Esophagus squamous epithelium (tissue), 5 donors: ENCODE measurements around the gene MN1. TPM values are rescaled to one million over a fixed set of nuclear protein-coding genes. Genes with fewer than 3 reads are reported as not detected.

Experiments
- DNase-seq: peaks from one replicate; lab custom pipeline; 2025; lab: John Stamatoyannopoulos, UW
- H3K27ac ChIP-seq, 4 donors: fragments of 200-600 bp; sonication (generic); one replicate each; pipeline ENCODE4 v1.5.1; 2016 to 2019; ENCODE audit warnings: mild to moderate bottlenecking in 1 of 4
- H3K27me3 ChIP-seq, 4 donors: fragments of 200-600 bp; sonication (generic); 1 replicate in 3 of 4; 2 replicates in 1 of 4; pipeline versions ENCODE4 v1.5.1 to v1.6.0; 2017 to 2021; ENCODE audit warnings: antibody characterized with exemption in 1 of 4
- H3K36me3 ChIP-seq, 3 donors: fragments of 200-600 bp; sonication (generic); one replicate each; pipeline ENCODE4 v1.5.1; 2016 to 2019
- H3K4me1 ChIP-seq, 3 donors: fragments of 200-600 bp; sonication (generic); one replicate each; pipeline ENCODE4 v1.5.1; 2017 to 2019
- H3K4me3 ChIP-seq, 4 donors: fragments of 200-600 bp; sonication (generic); 1 replicate in 3 of 4; 2 replicates in 1 of 4; pipeline ENCODE4 v1.5.1; 2016 to 2019; ENCODE audit warnings: mild to moderate bottlenecking in 2 of 4, moderate library complexity in 1 of 4
- H3K9me3 ChIP-seq, 3 donors: fragments of 200-600 bp; sonication (generic); one replicate each; pipeline ENCODE4 v1.5.1; 2016 to 2019
- CTCF ChIP-seq, 6 experiments: fragments of 450-650 bp in 4 of 6; fragments of 200-600 bp in 2 of 6; sonication (generic) in 2 of 6; IDR thresholded peaks; one replicate each; pipeline ENCODE4 v1.5.1; 2016 to 2019; ENCODE audit warnings: antibody characterized with exemption in 6 of 6, mild to moderate bottlenecking in 4 of 6, moderate library complexity in 4 of 6
- POLR2A ChIP-seq, 4 donors: fragments of 450-650 bp; IDR thresholded peaks; one replicate each; pipeline ENCODE4 v1.6.1; 2017; ENCODE audit warnings: antibody characterized with exemption in 4 of 4, mild to moderate bottlenecking in 4 of 4, moderate library complexity in 3 of 4
- WGBS, 2 donors: methylation state at CpG; one replicate each; pipeline ENCODE4 v1.1.5; 2018; 5-methylcytosine and 5-hydroxymethylcytosine counted together
- intact Hi-C: fragments of 100-400 bp; cut with DNase I; formaldehyde crosslinking; loops from one replicate; pipeline ENCODE4 v1.15.0; 2022
- total RNA-seq, 4 donors: library from RNA; depleted of rRNA; stranded (reverse); fragments of >200 nt; gene quantifications; one replicate each; pipeline ENCODE4 v1.1.0, GENCODE V29; 2016
- donor health status: DM: yes; HTN: yes; CAD: no.

The MN1 gene
- total RNA-seq, 4 donors from 2014 or later, result 2.0 to 6.9 (median 3.1) TPM

GRCh38 chr22:27713461-27713860 is 88.1 kb downstream of the MN1 start:
- Histone ChIP-seq H3K27me3 (peaks cover 0 to 4% (median 0%) of the 10 kb centered on the region in 4 donors), H3K4me3 (no peak overlapping the region)
- no peak for TF ChIP-seq CTCF (IDR thresholded peaks at IDR 0.05)
- no peak for TF ChIP-seq POLR2A (IDR thresholded peaks at IDR 0.05)

GRCh38 chr22:27711756-27712155 is 89.8 kb downstream of the MN1 start:
- no peaks in the 10 kb centered on the region for H3K36me3 ChIP-seq
- intact Hi-C loops, result no loop called here

More at GRCh38 chr22:27713461-27713860, 88.1 kb downstream of the MN1 start:
- intact Hi-C loops, result no loop called here
- Histone ChIP-seq H3K27ac (no peak overlapping the region), H3K9me3 (no peaks in the 10 kb centered on the region), H3K4me1 (peaks cover 5 to 19% (median 10%) of the 10 kb centered on the region in 3 donors), H3K36me3 (no peaks in the 10 kb centered on the region)
- no peak for DNase-seq
- 54 to 73% methylated on average over 4 of the region's 4 CpGs for WGBS, 2 donors

GRCh38 chr22:27711012-27711411 is 90.5 kb downstream of the MN1 start:
- TF ChIP-seq CTCF (IDR thresholded peaks at IDR 0.05) (no peak), POLR2A (IDR thresholded peaks at IDR 0.05) (no peak)
- intact Hi-C loops, result no loop called here
- DNase-seq, result no peak
- H3K4me3 ChIP-seq, result no peak overlapping the region
- WGBS, 2 donors, result 100% methylated on average over 1 to 2 of the region's 3 CpGs
- H3K36me3 ChIP-seq, result no peaks in the 10 kb centered on the region
- no peaks in the 10 kb centered on the region for H3K9me3 ChIP-seq
- peaks cover 0 to 4% (median 0%) of the 10 kb centered on the region in 4 donors for H3K27me3 ChIP-seq
- H3K4me1 ChIP-seq, result peaks cover 0 to 6% (median 0%) of the 10 kb centered on the region in 3 donors
- H3K27ac ChIP-seq, result no peak overlapping the region

More at GRCh38 chr22:27711756-27712155, 89.8 kb downstream of the MN1 start:
- TF ChIP-seq CTCF (IDR thresholded peaks at IDR 0.05) (no peak), POLR2A (IDR thresholded peaks at IDR 0.05) (no peak)
- no peak for DNase-seq
- no peaks in the 10 kb centered on the region for H3K9me3 ChIP-seq
- H3K4me1 ChIP-seq, result peaks cover 0 to 6% (median 0%) of the 10 kb centered on the region in 3 donors
- WGBS, 2 donors, result 60 to 67% methylated on average over 3 of the region's 3 CpGs
- H3K27me3 ChIP-seq, result peaks cover 0 to 4% (median 0%) of the 10 kb centered on the region in 4 donors
- H3K4me3 ChIP-seq, result no peak overlapping the region
- H3K27ac ChIP-seq, result no peak overlapping the region

GRCh38 chr22:27709919-27710675 is 91.5 kb downstream of the MN1 start:
- 68 to 84% methylated on average over 7 to 8 of the region's 8 CpGs for WGBS, 2 donors

More at GRCh38 chr22:27709919-27710675, 91.5 kb downstream of the MN1 start:
- no peak overlapping the region for H3K27ac ChIP-seq
- no peak overlapping the region for H3K4me3 ChIP-seq
- H3K27me3 ChIP-seq, result no peaks in the 10 kb centered on the region
- H3K9me3 ChIP-seq, result no peaks in the 10 kb centered on the region
- no peaks in the 10 kb centered on the region for H3K36me3 ChIP-seq
- no peak for DNase-seq
- H3K4me1 ChIP-seq, result peaks cover 0 to under 1% (median 0%) of the 10 kb centered on the region in 3 donors
- intact Hi-C loops, result no loop called here
- no peak for TF ChIP-seq POLR2A (IDR thresholded peaks at IDR 0.05)
- no peak for TF ChIP-seq CTCF (IDR thresholded peaks at IDR 0.05)
